ENCODE data around the gene SLC5A6.

The SLC5A6 gene

GRCh38 chr2:27236136-27236535, 24.1 kb upstream of the SLC5A6 start:
- no peak for DNase-seq

- no peak for DNase-seq
These were observed 21.3 kb upstream of the SLC5A6 start for GRCh38 chr2:27233341-27233740.

- no peak for DNase-seq
These were observed 19.9 kb upstream of the SLC5A6 start for GRCh38 chr2:27231921-27232320.

GRCh38 chr2:27227501-27227900, 15.4 kb upstream of the SLC5A6 start:
- DNase-seq, result no peak

GRCh38 chr2:27225526-27225925, 13.5 kb upstream of the SLC5A6 start:
- DNase-seq, result no peak

- no peak for DNase-seq
These were observed 11.3 kb upstream of the SLC5A6 start for GRCh38 chr2:27223416-27223815.

- no peak for DNase-seq
These were observed 10.3 kb upstream of the SLC5A6 start for GRCh38 chr2:27222407-27222806.

GRCh38 chr2:27221166-27221565, 9.1 kb upstream of the SLC5A6 start:
- no peak for DNase-seq

- DNase-seq, result no peak
These were observed 8.0 kb upstream of the SLC5A6 start for GRCh38 chr2:27220091-27220490.

- DNase-seq, result no peak
These were observed 7.0 kb upstream of the SLC5A6 start for GRCh38 chr2:27219091-27219490.

- DNase-seq, result no peak
These were observed 6.5 kb upstream of the SLC5A6 start for GRCh38 chr2:27218614-27219013.

GRCh38 chr2:27217173-27218121, 5.4 kb upstream of the SLC5A6 start, which contains the start of gene CAD:
TSS of gene CAD (plus strand) at chr2:27217369. CDS start at chr2:27217552, 183 bp downstream.
- peak; percentile 86 for DNase-seq

GRCh38 chr2:27216416-27217137, 4.5 kb upstream of the SLC5A6 start:
- DNase-seq, result no peak

- no peak for DNase-seq
These were observed 2.9 kb upstream of the SLC5A6 start for GRCh38 chr2:27214941-27215340.

- DNase-seq, result peak; percentile 67
These were observed 781 bp upstream of the SLC5A6 start for GRCh38 chr2:27212626-27213471.

- DNase-seq, result peak; percentile 12
These were observed 676 bp downstream of the SLC5A6 start for GRCh38 chr2:27211241-27211942.

GRCh38 chr2:27209621-27210401, 2.3 kb downstream of the SLC5A6 start:
- DNase-seq, result peak; percentile 51

GRCh38 chr2:27208486-27209050, 3.5 kb downstream of the SLC5A6 start:
- DNase-seq, result no peak

GRCh38 chr2:27206346-27206745, 5.7 kb downstream of the SLC5A6 start:
- no peak for DNase-seq

- DNase-seq, result no peak
These were observed 6.9 kb downstream of the SLC5A6 start for GRCh38 chr2:27205206-27205605.

- no peak for DNase-seq
These were observed 7.5 kb downstream of the SLC5A6 start for GRCh38 chr2:27204566-27204965.

All from hematopoietic multipotent progenitor cell treated with erythropoietin and hydrocortisone succinate and interleukin-3 and kit ligand, for 8 days (in vitro differentiated cells).